ENCODE results near the gene SLC4A1.
"Not testable (repeated sequence)": the region's sequence is repeated elsewhere in the genome, so short reads cannot be mapped to it uniquely, and the experiment has no call there.

SLC4A1 gene

DNA sequence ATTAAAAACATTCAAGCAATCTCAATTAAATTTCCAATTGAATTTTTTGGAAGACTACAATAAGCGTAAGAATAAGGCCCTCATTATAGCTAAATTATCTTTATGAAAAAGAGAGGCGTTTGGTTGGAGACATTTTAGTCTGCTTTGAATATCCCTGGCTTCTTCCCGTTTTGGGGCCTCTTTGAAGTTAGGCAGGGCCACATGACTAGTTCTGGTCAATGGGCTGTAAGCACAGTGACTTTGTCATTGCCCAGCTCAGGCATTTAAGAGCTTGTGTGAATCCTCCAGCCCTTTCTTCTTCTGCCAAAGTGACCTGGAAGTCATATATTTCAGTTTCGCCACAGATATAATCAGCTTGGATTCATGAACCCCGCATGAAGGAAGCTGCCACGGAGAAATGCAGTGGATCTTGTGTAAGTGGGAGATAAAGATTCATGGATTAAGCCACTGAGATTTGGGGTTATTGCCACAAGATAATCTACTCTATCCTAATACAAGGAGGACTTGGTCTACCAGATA lies 26.8 kb downstream of the SLC4A1 start:
- Histone ChIP-seq H3K9me3 (ENCODE audit: control insufficient read depth, low read length) (no peaks in the 10 kb centered on the region), H3K4me3 (ENCODE audit: insufficient read depth, low read depth, low read length) (no peak overlapping the region), H3K27me3 (ENCODE audit: control insufficient read depth, insufficient read depth, low read length, poor library complexity, severe bottlenecking) (no peaks in the 10 kb centered on the region), H3K27ac (ENCODE audit: insufficient read depth, low read depth, low read length, poor library complexity, severe bottlenecking) (no peak overlapping the region), H3K4me1 (ENCODE audit: control insufficient read depth, insufficient read depth, low read length) (no peaks in the 10 kb centered on the region), H3K36me3 (ENCODE audit: control insufficient read depth, insufficient read depth, low read length) (no peaks in the 10 kb centered on the region)
- 78 to 86% methylated on average over 6 of the region's 6 CpGs for WGBS, 2 experiments

DNA sequence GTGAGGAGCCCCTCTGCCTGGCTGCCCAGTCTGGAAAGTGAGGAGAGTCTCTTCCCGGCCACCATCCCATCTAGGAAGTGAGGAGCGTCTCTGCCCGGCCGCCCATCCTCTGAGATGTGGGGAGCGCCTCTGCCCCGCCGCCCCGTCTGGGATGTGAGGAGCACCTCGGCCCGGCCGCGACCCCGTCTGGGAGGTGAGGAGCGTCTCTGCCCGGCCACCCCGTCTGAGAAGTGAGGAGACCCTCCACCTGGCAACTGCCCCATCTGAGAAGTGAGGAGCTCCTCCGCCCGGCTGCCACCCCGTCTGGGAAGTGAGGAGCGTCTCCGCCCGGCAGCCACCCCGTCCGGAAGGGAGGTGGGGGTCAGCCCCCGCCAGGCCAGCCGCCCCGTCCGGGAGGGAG lies 30.0 kb downstream of the SLC4A1 start:
- not testable (repeated sequence) for H3K4me1 ChIP-seq (ENCODE audit: control insufficient read depth, insufficient read depth, low read length); H3K27ac ChIP-seq (ENCODE audit: insufficient read depth, low read depth, low read length, poor library complexity, severe bottlenecking); H3K27me3 ChIP-seq (ENCODE audit: control insufficient read depth, insufficient read depth, low read length, poor library complexity, severe bottlenecking); H3K36me3 ChIP-seq (ENCODE audit: control insufficient read depth, insufficient read depth, low read length); H3K9me3 ChIP-seq (ENCODE audit: control insufficient read depth, low read length); H3K4me3 ChIP-seq (ENCODE audit: insufficient read depth, low read depth, low read length)
- 94 to 98% methylated on average over 18 to 25 of the region's 28 CpGs for WGBS, 2 experiments

DNA sequence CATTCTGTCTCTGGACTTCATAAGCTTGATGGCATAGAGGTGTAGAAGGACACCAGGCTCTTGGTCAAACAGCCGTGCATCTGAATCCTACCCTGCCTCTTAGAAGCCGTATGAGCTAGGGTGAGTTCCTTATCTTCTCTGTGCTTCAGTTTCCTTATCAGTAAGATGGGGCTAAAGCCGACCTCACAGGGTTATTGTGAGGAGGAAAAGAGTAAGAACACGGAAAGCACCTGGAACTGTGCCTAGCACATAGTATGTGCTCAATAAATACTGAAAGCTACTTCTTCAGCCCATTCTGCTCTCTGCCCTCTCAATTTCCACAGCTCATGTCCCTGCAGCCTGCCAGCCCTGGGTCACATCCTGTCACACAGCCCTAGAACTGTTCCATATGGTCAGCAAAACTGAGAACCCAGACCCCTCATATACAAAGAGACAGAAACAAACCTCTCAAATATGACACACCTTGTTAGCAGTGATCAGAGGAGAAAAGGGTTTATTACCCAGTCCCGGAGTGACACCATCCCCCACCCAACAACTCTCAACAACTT lies 31.4 kb downstream of the SLC4A1 start:
- 82 to 85% methylated on average over 5 of the region's 5 CpGs for WGBS, 2 experiments
- Histone ChIP-seq H3K9me3 (ENCODE audit: control insufficient read depth, low read length) (no peaks in the 10 kb centered on the region), H3K27ac (ENCODE audit: insufficient read depth, low read depth, low read length, poor library complexity, severe bottlenecking) (no peak overlapping the region), H3K4me1 (ENCODE audit: control insufficient read depth, insufficient read depth, low read length) (no peaks in the 10 kb centered on the region), H3K36me3 (ENCODE audit: control insufficient read depth, insufficient read depth, low read length) (no peaks in the 10 kb centered on the region), H3K4me3 (ENCODE audit: insufficient read depth, low read depth, low read length) (no peak overlapping the region), H3K27me3 (ENCODE audit: control insufficient read depth, insufficient read depth, low read length, poor library complexity, severe bottlenecking) (no peaks in the 10 kb centered on the region)

DNA sequence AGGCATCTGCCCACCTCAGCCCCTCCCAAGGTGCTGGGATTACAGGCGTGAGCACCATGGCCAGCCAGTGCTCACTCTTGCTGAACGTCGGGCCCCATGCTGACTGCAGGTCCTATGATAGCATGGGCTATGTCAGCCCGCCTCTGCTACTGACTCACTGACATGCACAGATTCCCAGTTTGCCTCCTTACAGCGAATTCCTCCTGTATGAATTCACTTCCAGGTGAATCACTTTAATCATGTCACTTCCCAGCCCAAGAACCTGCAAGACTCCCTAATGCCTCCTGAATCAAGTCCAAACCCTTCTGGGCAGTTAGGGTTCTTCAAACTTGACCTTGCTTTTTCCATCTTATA lies 32.4 kb downstream of the SLC4A1 start:
- Histone ChIP-seq H3K27me3 (ENCODE audit: control insufficient read depth, insufficient read depth, low read length, poor library complexity, severe bottlenecking) (no peaks in the 10 kb centered on the region), H3K4me3 (ENCODE audit: insufficient read depth, low read depth, low read length) (no peak overlapping the region), H3K9me3 (ENCODE audit: control insufficient read depth, low read length) (no peaks in the 10 kb centered on the region), H3K36me3 (ENCODE audit: control insufficient read depth, insufficient read depth, low read length) (no peaks in the 10 kb centered on the region), H3K4me1 (ENCODE audit: control insufficient read depth, insufficient read depth, low read length) (no peaks in the 10 kb centered on the region), H3K27ac (ENCODE audit: insufficient read depth, low read depth, low read length, poor library complexity, severe bottlenecking) (no peak overlapping the region)
- 78 to 80% methylated on average over 5 of the region's 5 CpGs for WGBS, 2 experiments

DNA sequence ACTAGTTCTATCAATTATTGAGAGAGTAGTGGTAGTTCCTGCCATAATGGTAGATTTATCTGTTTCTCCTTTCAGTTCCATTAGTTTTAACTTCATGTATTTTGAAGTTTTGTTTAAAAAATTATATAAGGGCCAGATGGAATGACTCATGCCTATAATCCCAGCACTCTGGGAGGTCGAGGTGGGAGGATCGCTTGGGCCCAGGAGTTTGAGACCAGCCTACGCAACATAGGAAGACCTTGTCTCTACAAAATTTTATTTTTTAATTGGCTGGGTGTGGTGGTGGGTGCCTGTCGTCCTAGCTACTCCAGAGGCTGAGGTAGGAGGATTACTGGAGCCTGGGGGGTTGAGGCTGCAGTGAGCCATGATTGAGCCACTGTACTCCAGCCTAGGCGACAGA lies 34.4 kb downstream of the SLC4A1 start:
- Histone ChIP-seq H3K4me1 (ENCODE audit: control insufficient read depth, insufficient read depth, low read length) (no peaks in the 10 kb centered on the region), H3K9me3 (ENCODE audit: control insufficient read depth, low read length) (no peaks in the 10 kb centered on the region), H3K4me3 (ENCODE audit: insufficient read depth, low read depth, low read length) (no peak overlapping the region), H3K27me3 (ENCODE audit: control insufficient read depth, insufficient read depth, low read length, poor library complexity, severe bottlenecking) (no peaks in the 10 kb centered on the region), H3K36me3 (ENCODE audit: control insufficient read depth, insufficient read depth, low read length) (no peaks in the 10 kb centered on the region), H3K27ac (ENCODE audit: insufficient read depth, low read depth, low read length, poor library complexity, severe bottlenecking) (no peak overlapping the region)
- WGBS, 2 experiments: 89 to 95% methylated on average over 5 of the region's 5 CpGs

DNA sequence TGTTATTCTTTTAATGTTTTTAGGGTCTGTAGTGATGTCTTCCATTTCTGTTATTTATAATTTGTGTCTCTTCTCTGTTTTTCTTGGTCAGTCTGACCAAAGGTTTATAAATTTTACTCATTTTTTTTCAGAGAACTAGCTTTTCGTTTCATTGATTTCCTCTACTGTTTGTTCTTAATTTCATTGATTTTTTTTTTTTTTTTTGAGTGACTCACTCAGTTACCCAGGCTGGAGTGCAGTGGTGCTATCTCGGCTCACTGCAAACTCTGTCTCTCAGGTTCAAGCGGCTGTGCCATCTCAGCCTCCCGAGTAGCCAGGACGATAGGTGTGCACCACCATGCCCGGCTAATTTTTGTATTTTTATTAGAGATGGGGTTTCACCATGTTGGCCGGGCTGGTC lies 35.9 kb downstream of the SLC4A1 start:
- no peaks in the 10 kb centered on the region for H3K36me3 ChIP-seq (ENCODE audit: control insufficient read depth, insufficient read depth, low read length)
- H3K27me3 ChIP-seq (ENCODE audit: control insufficient read depth, insufficient read depth, low read length, poor library complexity, severe bottlenecking): no peaks in the 10 kb centered on the region
- H3K4me1 ChIP-seq (ENCODE audit: control insufficient read depth, insufficient read depth, low read length): no peaks in the 10 kb centered on the region
- H3K9me3 ChIP-seq (ENCODE audit: control insufficient read depth, low read length): no peaks in the 10 kb centered on the region
- no peak overlapping the region for H3K27ac ChIP-seq (ENCODE audit: insufficient read depth, low read depth, low read length, poor library complexity, severe bottlenecking)
- 95 to 96% methylated on average over 7 of the region's 7 CpGs for WGBS, 2 experiments
- H3K4me3 ChIP-seq (ENCODE audit: insufficient read depth, low read depth, low read length): no peak overlapping the region

DNA sequence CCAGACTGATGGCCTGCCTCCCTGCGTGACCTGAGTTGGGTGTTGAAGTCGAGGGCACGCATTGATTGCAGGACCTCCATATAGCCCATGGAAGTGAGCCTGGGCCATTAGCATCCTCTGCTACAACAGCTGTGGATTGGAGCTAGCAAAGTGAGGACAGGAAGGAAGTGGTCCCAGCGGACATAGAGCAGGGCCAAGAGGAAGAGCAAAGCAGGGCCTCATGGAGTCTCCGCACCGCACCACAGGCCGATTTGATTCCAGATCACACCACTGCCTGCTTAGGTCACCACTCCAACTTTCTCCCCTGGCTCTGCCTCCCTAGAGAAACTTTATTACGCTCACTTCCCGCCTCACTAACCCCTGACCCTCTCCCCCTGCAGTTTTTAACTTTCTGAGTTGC lies 37.8 kb downstream of the SLC4A1 start:
- Histone ChIP-seq H3K27me3 (ENCODE audit: control insufficient read depth, insufficient read depth, low read length, poor library complexity, severe bottlenecking) (no peaks in the 10 kb centered on the region), H3K4me3 (ENCODE audit: insufficient read depth, low read depth, low read length) (no peak overlapping the region), H3K9me3 (ENCODE audit: control insufficient read depth, low read length) (no peaks in the 10 kb centered on the region), H3K36me3 (ENCODE audit: control insufficient read depth, insufficient read depth, low read length) (no peaks in the 10 kb centered on the region), H3K4me1 (ENCODE audit: control insufficient read depth, insufficient read depth, low read length) (no peaks in the 10 kb centered on the region), H3K27ac (ENCODE audit: insufficient read depth, low read depth, low read length, poor library complexity, severe bottlenecking) (no peak overlapping the region)
- 94% methylated on average over 9 of the region's 9 CpGs for WGBS, 2 experiments

DNA sequence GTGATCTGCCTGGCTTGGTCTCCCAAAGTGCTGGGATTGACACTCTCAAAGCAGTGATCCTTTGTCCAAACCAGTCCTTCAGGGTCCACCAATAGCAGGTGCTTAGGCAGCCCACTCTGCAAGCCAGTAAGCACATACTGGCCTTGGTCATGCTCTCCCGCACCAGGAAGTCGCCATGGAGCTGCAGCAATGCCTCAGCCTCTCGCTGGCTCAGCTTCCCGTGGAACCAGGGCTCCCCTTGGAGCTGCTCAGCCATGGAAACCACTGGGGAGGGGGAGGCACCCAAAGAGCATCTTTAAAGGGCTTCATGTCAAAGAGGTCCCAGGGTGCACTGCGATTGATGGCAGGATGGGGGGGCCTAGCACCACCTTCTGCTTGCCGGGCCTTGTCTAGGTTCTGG lies 38.8 kb downstream of the SLC4A1 start:
- 93 to 94% methylated on average over 6 of the region's 6 CpGs for WGBS, 2 experiments
- H3K4me3 ChIP-seq (ENCODE audit: insufficient read depth, low read depth, low read length): no peak overlapping the region
- no peaks in the 10 kb centered on the region for H3K36me3 ChIP-seq (ENCODE audit: control insufficient read depth, insufficient read depth, low read length)
- no peaks in the 10 kb centered on the region for H3K27me3 ChIP-seq (ENCODE audit: control insufficient read depth, insufficient read depth, low read length, poor library complexity, severe bottlenecking)
- H3K4me1 ChIP-seq (ENCODE audit: control insufficient read depth, insufficient read depth, low read length): no peaks in the 10 kb centered on the region
- no peak overlapping the region for H3K27ac ChIP-seq (ENCODE audit: insufficient read depth, low read depth, low read length, poor library complexity, severe bottlenecking)
- H3K9me3 ChIP-seq (ENCODE audit: control insufficient read depth, low read length): no peaks in the 10 kb centered on the region

DNA sequence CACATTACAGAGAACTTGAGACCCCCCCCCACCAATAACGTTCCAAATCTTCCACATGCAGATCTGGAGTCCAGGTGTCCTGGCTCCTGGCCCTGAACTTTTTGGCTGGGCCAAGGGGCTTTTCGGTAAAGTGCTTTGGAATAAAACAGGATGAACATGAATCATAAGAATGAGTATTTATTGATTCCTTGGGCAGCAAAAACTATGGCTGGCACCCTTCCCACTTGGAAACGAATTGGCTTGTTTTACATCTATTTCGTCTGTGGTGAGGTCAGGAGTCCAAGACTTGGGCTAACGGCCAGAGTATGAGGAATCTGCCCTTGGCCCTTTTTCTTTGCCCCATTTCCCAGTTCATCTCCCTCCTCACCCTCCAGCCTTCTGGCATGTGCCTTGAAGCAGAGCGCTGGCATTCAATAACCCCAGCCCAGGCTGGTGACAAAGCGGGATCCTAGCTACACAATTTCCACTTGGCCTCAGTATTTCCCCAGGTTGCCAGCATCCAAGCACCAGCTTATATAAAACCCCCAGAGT lies 44.3 kb downstream of the SLC4A1 start:
- Histone ChIP-seq H3K27ac (ENCODE audit: insufficient read depth, low read depth, low read length, poor library complexity, severe bottlenecking) (no peak overlapping the region), H3K27me3 (ENCODE audit: control insufficient read depth, insufficient read depth, low read length, poor library complexity, severe bottlenecking) (no peaks in the 10 kb centered on the region), H3K4me3 (ENCODE audit: insufficient read depth, low read depth, low read length) (no peak overlapping the region), H3K4me1 (ENCODE audit: control insufficient read depth, insufficient read depth, low read length) (no peaks in the 10 kb centered on the region), H3K9me3 (ENCODE audit: control insufficient read depth, low read length) (no peaks in the 10 kb centered on the region), H3K36me3 (ENCODE audit: control insufficient read depth, insufficient read depth, low read length) (no peaks in the 10 kb centered on the region)
- WGBS, 2 experiments: 88 to 94% methylated on average over 7 of the region's 7 CpGs

DNA sequence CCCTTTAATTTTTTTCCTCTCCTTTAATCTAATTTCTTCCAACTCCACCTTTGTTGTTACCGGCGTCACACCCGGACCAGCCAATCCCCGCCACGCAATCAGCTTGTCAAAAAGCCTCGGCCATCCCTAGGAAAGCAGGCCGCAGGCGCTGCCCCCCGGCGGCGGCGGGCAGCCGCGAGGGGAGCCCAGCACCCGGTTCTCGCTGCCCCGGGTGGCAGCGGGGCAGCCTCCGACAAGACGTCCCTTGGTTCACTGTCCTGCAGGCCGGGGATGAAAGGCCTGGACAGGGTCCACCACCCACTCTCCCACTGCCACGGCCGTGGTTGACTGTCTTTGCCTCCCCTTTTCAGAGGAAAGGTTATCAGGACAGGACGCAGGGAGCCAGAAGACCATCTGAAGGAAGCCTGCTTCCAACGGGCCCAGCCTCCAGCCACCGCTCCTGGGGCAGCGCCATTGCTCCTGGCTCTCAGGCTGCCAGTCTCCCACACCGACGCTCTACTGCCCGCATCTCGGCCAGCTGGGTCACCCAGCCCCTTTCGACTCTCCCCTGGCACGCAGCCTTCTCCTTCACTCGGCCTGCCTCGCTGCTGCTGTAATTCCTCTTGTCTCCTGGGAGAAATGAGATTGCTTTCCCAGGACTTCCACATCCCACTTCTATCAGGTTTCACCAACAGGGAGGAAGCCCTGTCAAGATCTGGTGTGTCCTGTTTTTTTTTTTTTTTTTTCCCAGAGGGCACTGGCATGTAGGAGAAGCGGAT lies 45.6 kb downstream of the SLC4A1 start:
- peaks cover 9% of the 10 kb centered on the region for H3K4me1 ChIP-seq (ENCODE audit: control insufficient read depth, insufficient read depth, low read length)
- peak overlapping the region; percentile 55 for H3K27ac ChIP-seq (ENCODE audit: insufficient read depth, low read depth, low read length, poor library complexity, severe bottlenecking)
- no peaks in the 10 kb centered on the region for H3K9me3 ChIP-seq (ENCODE audit: control insufficient read depth, low read length)
- 4 to 5% methylated on average over 36 of the region's 36 CpGs for WGBS, 2 experiments
- H3K36me3 ChIP-seq (ENCODE audit: control insufficient read depth, insufficient read depth, low read length): no peaks in the 10 kb centered on the region
- H3K27me3 ChIP-seq (ENCODE audit: control insufficient read depth, insufficient read depth, low read length, poor library complexity, severe bottlenecking): no peaks in the 10 kb centered on the region
- H3K4me3 ChIP-seq (ENCODE audit: insufficient read depth, low read depth, low read length): peak overlapping the region; percentile 72

Data from ectodermal cell (in vitro differentiated cells).